Right lung (tissue), 5 donors: ENCODE data around the gene OSBPL3. TPM values are rescaled to one million over a fixed set of nuclear protein-coding genes. Genes with fewer than 3 reads are reported as not detected.
"Not testable (repeated sequence)": the region's sequence is repeated elsewhere in the genome, so short reads cannot be mapped to it uniquely, and the experiment has no call there.

ENCODE experiments used
- DNase-seq, 2 donors: peaks; one replicate each; pipeline ENCODE4 v3.0.0-alpha.2; 2013
- polyA plus RNA-seq, 5 donors: library from polyadenylated mRNA; unstranded; fragments of 120-200 nt; gene quantifications; one replicate each; pipeline versions ENCODE4 v1.2.1 to v1.2.3, GENCODE V29; 2013; ENCODE audit warnings: inconsistent platforms in 1 of 5, low replicate concordance in 1 of 5; ENCODE audit not compliant: insufficient read length in 5 of 5, insufficient read depth in 1 of 5

Gene OSBPL3
- polyA plus RNA-seq, 5 donors: 2.7 to 4.1 (median 3.3) TPM

DNA sequence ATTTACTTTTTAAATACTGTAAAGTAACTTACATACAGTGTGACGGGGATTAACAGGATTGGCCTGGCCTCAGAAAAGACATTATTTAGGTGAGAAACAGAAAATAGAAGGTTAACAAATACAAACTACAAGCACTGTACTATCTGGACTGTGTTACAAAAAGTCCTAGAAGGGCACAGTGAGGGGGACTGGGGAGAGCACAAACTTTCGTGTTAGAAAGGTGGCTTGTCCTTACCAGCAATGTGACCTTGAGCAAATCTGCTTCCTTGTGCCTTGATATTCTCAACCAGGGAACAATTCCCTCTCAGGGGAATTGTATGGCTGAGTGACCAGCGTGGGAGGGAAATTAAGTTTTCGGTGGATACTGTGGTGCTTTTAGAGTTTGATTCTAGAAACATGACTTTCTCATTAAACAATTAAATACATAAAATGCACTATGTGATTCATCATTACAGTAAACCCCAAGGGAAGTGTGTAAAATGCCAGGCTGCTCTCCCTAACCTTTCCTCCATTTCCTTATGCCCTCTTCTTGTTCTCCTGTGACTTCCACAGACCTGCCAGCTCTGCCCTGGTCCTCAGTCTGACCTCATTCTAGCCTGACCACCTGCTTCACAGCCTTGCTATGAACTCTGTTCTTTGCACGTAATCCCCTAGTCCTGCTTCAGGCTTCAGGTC is 57.7 kb downstream of the OSBPL3 start:
- no peak for DNase-seq

DNA sequence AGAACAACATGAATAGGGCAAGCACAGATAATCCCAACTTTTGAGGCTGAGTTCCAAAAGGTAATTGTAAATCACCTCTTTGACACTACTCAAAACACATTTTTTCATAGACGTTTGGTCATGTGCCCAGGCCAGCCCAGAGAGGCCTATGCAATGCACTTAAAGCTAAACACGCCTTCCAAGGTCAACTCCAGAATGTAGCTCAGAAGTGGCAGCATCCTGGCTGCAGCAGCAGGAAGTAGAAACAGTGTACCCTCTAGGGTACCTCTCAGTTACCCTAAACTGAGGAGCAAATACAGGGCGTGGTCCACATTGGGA is 58.7 kb downstream of the OSBPL3 start:
- no peak for DNase-seq

DNA sequence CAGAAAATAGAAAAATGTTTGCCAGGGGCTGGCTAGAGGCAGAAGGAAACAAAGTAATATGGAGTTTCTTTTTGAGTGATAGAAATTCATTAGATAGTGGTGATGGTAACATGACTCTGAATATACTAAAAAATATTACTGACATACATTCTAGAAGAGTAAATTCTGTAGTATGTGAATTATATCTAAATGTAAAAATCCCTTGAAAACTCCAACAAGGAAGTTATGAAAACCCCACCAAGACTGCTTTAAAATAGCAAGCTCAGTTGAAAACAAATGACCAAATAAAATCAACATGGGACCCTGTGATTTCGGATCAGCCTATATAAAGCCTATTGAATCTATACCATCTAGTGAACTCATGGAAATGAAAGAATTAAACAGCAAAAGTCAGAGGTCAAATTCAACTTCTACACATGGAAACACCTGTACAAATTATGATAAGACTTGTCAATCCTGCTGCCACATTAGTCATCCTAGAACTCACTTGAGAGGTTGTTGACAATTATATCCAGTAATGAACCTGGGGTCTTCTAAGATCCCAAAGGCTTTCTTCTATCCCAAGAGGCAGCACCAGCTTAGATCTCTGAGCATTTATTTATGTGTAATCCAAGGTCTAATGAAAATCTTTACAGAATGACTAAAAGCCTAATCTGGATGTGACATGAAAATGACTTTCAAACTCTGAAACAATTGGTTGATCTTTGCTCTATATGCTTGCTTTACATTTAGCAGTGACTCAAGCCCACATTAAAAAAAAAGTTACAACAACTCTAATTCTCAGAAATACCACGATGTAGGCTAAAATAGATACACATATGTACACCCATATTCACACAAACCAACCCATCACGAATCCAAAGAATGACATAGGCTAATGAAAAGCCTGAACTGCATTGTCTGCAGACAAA is 59.3 kb downstream of the OSBPL3 start:
- no peak for DNase-seq

DNA sequence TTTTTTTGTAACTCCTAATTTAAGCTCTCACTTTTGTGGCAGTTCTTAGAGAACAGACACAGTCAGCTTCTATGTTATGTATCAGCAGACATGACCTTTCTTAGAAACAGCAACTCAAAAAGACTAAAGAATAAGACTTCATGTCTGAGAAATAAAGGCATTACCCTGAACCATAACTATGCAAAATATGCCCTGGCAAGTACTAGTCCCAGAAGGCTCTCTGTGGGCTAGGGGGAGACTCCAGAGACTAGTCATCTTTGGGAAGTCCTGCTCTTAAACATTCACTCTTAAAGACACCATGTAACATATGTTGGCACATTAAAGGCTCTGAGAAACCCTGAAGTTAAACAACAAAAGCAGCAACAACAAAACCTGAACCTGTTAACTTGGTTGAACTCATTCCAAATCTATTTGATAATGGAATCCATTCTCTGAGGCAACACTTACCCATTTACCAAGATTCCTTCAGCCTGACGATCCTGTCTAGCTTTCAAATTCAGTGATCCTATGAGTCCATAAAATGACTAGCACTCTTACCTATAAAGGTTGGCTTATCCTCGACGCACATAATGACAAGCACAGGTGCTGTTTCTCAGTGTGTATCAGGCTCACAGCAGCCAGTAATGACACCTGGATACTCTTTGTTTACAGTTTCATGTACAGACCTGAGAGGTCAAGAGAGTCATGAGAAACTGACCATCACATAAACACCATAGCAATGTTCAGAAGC is 62.3 kb downstream of the OSBPL3 start:
- DNase-seq: no peak

DNA sequence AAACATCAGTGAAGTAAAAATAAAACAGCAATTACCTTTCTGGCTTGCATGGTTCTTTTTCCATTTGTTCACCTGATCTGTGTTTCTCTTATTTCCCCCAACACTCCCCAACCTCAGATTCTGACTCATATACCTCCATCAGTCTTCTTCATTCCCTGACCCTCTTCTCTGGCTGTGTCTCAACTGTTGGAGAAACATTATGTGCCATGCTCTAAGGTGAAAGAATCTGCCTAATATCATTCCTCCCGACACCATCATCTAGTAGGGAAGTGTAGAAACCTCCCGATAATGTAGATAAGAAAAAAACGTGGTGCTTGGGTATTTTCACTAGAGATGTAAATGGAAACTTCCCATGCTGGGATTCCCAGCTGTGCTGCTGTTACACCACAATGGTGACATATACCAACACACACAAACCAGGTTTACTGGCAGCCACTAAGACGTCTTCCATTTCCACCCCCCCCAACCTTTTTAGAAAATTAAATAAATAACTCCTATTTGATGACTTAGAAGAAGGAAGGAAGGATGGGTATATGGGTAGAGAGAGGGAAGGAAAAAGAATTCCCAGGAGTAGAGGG is 63.4 kb downstream of the OSBPL3 start:
- DNase-seq: no peak

DNA sequence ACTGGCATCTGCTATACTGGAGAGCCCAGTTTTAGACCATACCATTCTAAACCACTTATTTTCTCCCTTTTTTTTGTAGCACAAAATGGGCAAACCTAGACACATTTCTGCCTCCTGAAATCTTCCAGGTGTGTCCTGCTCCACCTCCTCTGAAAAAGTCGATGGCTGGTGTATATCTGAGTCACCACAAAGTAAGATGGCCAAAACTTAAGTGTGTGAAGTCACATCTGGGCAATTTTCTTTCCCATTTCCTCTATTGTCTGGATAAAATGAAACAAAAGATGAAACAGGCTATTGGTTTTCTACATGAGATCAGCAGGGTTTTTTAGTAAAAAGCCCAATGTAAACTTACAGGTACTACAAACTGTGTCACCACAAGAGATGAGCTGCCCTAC is 65.5 kb downstream of the OSBPL3 start:
- no peak for DNase-seq

DNA sequence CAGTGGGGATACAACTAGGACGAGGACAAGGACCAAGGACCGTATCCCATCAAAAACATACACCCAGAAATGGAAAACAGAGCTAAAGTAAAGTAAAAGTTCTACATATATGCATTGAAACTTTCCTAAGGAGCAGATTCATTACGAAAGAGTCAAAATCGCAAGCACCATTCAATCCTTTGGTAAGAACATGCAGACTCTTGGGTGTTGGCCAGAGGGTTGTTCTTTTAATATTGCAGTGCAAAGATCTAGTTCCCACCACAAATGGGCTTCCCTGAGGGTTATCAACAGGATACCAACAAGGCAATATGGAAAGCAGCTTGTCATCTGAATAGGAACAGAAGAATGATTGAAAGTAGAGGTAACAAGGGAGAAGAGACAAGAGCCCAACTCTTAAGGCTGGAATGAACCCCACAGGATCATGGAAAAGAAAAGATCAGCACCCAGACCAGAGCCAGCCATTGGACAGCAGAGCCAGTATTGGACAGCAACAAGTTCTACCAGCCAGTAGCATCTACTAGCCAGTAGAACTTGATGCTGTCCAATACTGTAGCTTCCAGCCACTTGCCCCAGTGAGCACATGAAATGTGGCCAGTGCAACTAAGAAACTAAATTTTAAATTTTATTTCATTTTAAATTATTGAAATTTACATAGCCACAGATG is 66.0 kb downstream of the OSBPL3 start:
- no peak for DNase-seq

DNA sequence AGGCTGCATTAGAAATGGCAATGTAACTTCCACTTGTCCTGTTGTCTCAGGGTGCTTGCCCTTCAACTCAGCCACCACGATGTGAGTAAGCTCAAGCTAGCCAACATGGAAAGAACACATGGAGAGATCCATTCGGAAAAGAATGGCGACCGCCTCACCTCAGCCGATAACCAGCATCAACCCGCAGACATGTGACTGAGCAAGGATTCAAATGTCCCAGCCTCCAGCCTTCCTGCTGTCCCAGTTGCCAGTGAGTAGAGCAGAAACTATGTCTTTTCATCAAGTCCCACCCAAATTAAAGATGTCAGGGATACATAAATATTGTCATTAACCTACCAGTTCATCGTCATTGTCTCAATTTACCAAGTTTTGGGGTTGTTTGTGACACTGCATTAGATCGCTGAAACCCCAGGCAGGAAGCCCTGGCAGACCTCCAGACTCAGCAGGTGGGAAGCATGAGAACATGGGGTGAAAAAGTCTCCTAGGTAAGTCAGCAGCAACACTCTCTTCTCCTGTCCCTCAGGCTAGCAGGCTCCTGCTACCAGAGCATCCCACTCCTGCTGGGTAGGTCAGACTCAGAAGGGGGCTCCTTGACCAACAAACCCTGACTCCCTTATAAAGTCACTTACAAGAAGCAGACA is 67.0 kb downstream of the OSBPL3 start:
- no peak for DNase-seq

DNA sequence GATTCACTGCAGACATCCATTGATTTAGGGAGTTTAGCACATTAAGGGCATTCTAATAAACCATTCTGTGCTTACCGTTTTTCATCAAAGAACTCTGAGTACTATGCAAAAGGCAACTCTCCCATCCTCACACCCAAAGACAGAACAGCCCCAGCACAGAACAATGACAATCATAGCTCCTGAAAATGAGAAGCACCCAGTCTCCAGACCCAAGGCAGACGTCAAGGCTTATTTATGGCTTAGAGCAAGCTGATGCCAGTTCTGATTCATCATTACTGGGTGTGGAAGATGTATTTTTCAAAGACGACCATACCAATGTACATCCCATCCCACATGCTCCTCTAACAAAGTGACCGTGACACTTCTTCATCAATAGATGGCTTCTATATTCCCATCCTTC is 67.6 kb downstream of the OSBPL3 start:
- DNase-seq: no peak

DNA sequence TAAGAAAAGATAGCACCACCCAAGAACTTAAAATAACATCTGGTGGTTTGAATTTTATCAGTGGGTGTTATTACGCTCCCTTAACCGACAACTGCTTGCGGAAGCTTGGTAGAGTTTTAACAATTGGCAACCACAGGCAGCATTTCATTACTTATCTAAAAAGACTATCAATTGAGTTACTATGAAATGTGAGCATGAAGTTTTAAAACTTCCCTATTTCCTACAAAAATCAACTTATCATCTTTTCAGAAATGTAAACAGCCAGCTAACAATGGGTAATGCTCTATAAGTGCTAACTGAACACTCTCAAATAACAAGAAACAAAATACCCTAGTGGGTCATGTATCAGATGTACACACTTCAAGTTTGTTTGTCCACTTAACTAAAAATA is 68.8 kb downstream of the OSBPL3 start:
- no peak for DNase-seq

DNA sequence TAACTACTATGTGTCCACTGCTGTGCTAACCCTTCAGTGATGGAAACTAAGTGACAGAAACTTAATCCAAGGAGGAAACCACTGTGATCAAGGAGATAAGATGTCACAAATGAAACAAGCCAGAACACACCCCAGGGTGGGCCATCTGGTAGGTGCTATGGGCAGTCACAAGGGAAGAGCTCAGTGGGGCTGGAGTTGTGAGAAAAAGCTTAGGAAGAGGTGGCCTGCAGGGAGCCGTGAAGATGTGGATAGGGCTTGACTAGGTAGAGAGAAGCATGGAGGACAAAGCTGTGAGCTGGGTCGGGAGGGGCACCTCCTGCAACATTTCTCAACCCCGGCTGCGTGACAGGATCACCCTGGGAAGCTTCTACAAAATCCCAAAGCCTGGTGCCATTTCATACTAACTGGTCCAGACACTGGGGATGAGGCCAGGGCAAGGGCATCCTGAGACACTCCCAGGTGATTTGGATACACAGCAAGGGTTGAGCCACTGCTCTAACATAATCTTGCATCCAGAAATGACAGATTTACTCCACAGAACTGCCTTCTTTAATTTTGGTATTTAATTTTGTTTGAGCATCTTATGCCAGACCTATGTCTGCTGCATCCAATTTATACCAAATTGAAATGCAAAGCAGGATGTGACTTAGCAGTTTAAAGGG is 69.3 kb downstream of the OSBPL3 start:
- no peak for DNase-seq

DNA sequence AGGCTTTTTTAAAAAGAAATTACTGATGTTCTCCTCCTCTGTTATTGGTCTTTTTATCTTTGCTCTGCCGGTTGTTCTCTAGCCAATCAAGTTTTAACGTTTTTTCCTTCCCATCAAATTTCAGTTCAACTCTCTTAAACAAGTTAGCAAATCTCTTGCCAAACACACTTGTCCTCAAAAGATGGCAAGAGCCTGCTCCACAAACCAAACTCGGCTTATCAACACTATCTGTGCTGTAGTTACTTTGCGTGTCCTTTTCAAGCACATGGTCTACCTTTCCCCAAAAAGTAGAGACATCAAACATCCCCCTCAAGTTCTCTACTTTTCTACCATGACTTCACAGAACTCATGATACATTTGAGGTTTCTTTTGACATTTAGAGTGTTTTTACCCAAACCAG is 71.3 kb downstream of the OSBPL3 start:
- DNase-seq: no peak

DNA sequence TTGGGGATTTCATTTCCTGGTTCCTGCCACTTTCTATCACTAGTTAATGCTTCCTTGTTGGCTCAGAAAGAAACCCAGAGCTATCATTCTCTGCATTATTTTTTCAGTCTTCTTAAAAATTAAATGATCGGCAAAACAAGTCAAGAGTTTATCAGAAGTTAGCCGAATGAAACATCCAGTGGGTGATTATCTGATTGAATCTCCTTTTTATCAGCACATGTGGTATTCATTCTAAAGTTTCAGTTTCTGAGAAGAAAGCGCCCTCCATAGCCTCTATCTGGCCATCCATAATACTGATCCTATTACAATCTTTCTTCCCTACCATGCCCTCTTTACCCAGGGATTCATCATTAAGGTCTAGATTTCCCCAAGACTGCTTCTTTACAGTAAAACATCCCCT is 71.8 kb downstream of the OSBPL3 start:
- DNase-seq: no peak

DNA sequence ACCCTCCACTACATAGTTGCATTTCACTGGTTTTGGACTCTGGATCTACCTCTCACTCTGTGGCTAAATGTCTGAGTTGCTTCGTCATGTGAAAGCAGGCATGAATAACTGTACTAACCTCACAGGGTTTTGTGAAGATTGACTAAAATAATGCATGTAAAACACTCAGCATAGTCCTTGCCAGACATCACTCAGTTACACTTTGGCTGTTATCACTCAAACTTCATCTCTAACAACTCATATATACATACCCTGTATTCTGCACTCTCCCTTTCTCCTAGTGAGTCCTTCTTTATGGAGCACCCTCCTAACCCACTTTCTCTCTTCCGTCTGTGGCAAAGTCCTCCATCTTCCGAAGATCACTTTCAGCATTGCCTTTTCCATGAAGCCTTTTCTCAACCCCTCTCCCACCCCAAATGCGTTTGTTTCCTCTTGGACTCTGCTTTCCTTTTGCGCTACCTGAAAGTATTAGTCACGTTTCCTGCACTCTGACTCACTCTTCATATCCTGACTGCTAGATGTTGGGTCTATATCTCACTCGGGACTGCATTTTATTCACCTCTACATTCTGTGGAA is 72.6 kb downstream of the OSBPL3 start:
- DNase-seq: no peak

DNA sequence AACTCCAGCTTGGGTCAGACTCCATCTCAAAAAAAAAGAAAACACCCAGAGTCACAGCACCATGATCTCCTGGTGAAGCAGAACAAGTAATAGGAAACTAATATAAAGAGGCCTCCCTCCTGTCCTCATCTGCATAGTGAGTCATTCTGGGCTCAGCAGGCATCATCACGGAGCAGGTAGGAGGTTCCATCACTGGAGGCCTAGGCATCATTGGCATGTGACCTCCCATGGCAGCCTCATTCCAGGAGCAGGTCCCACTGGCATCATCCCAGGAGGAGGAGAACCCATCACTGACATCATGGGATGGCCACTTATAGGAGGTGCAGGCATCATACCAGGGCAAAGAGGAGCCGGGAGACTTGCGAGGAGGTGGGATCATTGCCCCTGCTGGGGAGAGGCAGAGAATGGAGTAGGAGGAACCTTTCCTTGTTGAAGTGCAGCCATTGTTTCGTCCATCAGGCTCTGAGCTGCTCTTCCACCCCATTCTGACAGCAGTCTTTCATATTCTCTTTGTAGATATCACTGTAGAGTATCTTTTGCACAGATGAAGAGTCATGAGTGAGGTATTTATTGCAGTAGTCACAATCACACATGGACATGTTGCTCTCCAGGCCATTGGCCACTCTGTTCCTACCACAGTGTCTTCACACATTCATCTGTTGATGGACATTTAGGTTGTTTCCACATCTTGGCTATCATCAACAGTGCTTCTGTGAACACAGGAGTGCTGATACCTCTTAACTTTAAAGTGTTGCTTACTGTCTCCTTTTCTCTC is 73.8 kb downstream of the OSBPL3 start:
- DNase-seq: no peak

DNA sequence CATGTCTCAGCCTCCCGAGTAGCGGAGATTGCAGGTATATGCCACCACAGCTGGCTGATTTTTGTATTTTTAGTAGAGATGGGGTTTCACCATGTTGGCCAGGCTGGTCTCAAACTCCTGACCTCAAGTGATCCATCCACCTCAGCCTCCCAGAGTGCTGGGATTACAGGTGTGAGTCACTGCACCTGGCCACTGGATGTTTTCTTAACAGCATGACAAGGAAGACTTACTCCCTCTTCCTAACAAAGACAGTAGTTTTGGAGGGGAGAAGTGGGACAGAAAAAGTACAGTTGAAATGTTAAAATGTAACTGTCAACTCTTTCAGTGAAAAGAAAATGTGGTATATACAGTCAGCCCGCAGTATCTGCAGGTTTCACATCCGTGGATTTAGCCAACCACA is 76.0 kb downstream of the OSBPL3 start:
- not testable (repeated sequence) for DNase-seq

DNA sequence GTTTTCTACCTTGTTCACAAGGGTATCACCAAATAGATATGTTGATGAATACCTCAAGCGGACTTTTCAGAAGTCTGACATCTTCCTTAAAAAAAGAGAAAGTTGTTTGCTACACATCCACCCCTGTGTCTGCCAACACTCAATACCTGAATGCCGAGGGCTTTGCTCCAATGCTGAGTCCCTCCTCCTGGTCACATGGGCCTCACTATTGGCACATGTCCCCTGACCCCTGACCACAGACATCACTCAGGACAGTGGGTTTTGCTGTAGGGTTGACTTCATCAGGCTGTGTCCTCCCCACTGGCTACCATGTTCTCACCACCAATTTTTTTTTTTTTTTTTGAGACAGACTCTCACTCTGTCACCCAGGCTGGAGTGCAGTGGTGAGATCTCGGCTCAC is 76.4 kb downstream of the OSBPL3 start:
- no peak for DNase-seq

DNA sequence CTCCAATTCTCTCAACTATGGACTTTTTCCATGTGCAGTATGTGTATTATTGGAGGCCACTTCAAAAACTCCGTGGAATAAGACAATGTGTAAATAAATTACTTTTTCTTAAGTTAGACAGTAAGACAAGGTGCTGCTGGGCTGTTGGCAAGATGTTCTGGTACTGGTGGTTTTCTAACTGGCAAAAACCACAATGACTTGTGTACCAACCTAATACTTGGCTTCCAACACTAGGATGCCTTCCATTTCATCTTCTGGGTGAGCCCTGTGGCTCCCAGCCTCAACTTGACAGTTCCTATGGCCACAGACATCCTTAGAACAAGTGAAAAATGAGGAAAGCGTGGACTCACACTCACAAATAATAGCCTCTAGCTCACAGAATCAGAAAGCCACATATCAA is 77.0 kb downstream of the OSBPL3 start:
- no peak for DNase-seq

DNA sequence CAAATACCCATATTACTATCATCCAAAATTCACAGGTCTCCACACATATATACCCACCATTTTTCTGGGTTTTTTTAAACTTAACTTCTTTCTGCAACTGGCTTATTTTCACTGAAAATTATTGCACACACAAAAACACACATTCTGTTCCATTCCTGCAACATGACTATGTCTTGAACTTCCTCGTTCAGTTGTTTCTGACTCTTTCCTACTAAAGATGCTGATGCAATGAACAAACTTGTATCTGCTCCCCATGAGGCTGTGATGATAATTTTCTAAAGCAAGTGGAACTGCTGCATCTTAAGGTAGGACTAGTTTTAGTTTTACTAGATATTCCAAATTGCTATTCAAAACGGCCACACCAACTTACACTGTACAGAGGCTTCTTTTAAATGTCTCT is 77.7 kb downstream of the OSBPL3 start:
- DNase-seq: no peak

DNA sequence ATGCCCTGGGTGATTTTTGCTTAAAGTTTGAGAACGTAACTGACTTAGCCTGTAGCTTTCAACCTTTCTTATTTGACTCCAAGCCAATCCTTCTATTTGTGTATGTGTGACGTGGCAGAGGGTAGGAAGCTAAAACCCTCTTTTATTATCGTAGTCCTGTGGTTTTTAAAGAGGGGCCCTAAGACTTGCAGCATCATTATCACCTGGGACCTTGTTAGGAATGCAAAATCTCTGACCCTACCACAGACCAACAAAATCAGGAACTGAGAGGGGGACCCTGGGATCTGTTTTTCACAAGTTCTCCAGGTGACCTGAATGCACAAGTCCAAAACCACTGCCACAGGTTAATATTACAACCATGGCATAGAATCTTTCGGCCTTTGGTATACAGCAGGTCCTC is 80.1 kb downstream of the OSBPL3 start:
- DNase-seq: no peak
